GM23338 (cell line): ENCODE measurements around the gene APOC1. TPM values are rescaled to one million over a fixed set of nuclear protein-coding genes. Genes with fewer than 3 reads are reported as not detected.

Experiments
- ATAC-seq: fragments of 200-7000 bp; cut with Tn5 transposase; 3 replicates; pipeline ENCODE4 v1.9.1; 2020
- DNase-seq: peaks from one replicate; pipeline ENCODE4 v3.0.0-alpha.2; 2015; ENCODE audit warnings: low spot score
- H2AFZ ChIP-seq: fragments of 200-600 bp; sonication (generic); 2 replicates; pipeline ENCODE4 v1.8.0; 2016; ENCODE audit warnings: antibody characterized with exemption, mild to moderate bottlenecking, moderate library complexity
- H3F3A ChIP-seq: fragments of 200-600 bp; sonication (generic); replicated peaks from 2 replicates; pipeline ENCODE4 v1.8.0; 2017; ENCODE audit warnings: antibody characterized with exemption, mixed run types, low read depth
- H3K27ac ChIP-seq: fragments of 200-600 bp; sonication (generic); 2 replicates; pipeline ENCODE4 v1.6.1; 2016; ENCODE audit warnings: low read depth
- H3K27me3 ChIP-seq: fragments of 200-600 bp; sonication (generic); 2 replicates; pipeline ENCODE4 v1.8.0; 2016; ENCODE audit warnings: mild to moderate bottlenecking, mixed run types, moderate library complexity; ENCODE audit not compliant: insufficient read depth
- H3K36me3 ChIP-seq: fragments of 200-600 bp; sonication (generic); 2 replicates; pipeline ENCODE4 v1.8.0; 2016; ENCODE audit warnings: mild to moderate bottlenecking; ENCODE audit not compliant: insufficient read depth
- H3K4me1 ChIP-seq: fragments of 200-600 bp; sonication (generic); 2 replicates; pipeline ENCODE4 v1.8.0; 2016; ENCODE audit warnings: mild to moderate bottlenecking, moderate library complexity; ENCODE audit not compliant: insufficient read depth
- H3K4me2 ChIP-seq: fragments of 200-600 bp; sonication (generic); 2 replicates; pipeline ENCODE4 v1.7.1; 2017; ENCODE audit warnings: mixed run types
- H3K4me3 ChIP-seq: fragments of 200-600 bp; sonication (generic); 2 replicates; pipeline ENCODE4 v1.6.1; 2016; ENCODE audit warnings: mixed run types
- H3K79me2 ChIP-seq: fragments of 200-600 bp; sonication (generic); replicated peaks from 2 replicates; pipeline ENCODE4 v1.8.0; 2017; ENCODE audit warnings: mild to moderate bottlenecking; ENCODE audit not compliant: insufficient read depth
- H3K9me2 ChIP-seq: fragments of 200-600 bp; sonication (generic); 2 replicates; pipeline ENCODE4 v1.8.0; 2017; ENCODE audit not compliant: insufficient read depth
- H4K20me1 ChIP-seq: fragments of 200-600 bp; sonication (generic); replicated peaks from 2 replicates; pipeline ENCODE4 v1.8.0; 2017; ENCODE audit warnings: mild to moderate bottlenecking; ENCODE audit not compliant: insufficient read depth
- H3K27ac Mint-ChIP-seq: 2 replicates; pipeline ENCODE4 v1.8.0; 2020; ENCODE audit warnings: inconsistent platforms, mild to moderate bottlenecking, moderate library complexity, mixed read lengths
- H3K27me3 Mint-ChIP-seq: 3 replicates; pipeline ENCODE4 v1.8.0; 2022; ENCODE audit warnings: low read depth, mild to moderate bottlenecking, moderate library complexity, mixed read lengths, inconsistent platforms; ENCODE audit not compliant: insufficient read depth, poor library complexity
- H3K36me3 Mint-ChIP-seq: 3 replicates; pipeline ENCODE4 v1.8.0; 2021; ENCODE audit warnings: low read depth, mild to moderate bottlenecking, inconsistent platforms, moderate library complexity, mixed read lengths
- H3K4me1 Mint-ChIP-seq: 3 replicates; pipeline ENCODE4 v1.8.0; 2020; ENCODE audit warnings: mild to moderate bottlenecking, inconsistent platforms, mixed read lengths
- H3K4me3 Mint-ChIP-seq: 3 replicates; pipeline ENCODE4 v1.8.0; 2021; ENCODE audit warnings: moderate library complexity, mild to moderate bottlenecking, inconsistent platforms, mixed read lengths
- H3K9me3 Mint-ChIP-seq: 3 replicates; pipeline ENCODE4 v1.8.0; 2020; ENCODE audit warnings: moderate library complexity, mild to moderate bottlenecking, inconsistent platforms, mixed read lengths
- CREB1 ChIP-seq: fragments of 250-450 bp; sonication (Bioruptor Pico); IDR thresholded peaks from 2 replicates; pipeline ENCODE4 v1.5.0; 2020; ENCODE audit warnings: low read depth, mild to moderate bottlenecking, moderate library complexity
- EZH2phosphoT487 ChIP-seq: fragments of 200-600 bp; sonication (generic); IDR thresholded peaks from one replicate; pipeline ENCODE4 v1.8.1; 2018; ENCODE audit warnings: antibody characterized with exemption; ENCODE audit not compliant: unreplicated experiment
- NANOG ChIP-seq: IDR thresholded peaks from 2 replicates; pipeline ENCODE4 v1.6.1; 2016; ENCODE audit warnings: antibody characterized with exemption, borderline replicate concordance
- POLR2AphosphoS5 ChIP-seq: IDR thresholded peaks from 2 replicates; pipeline ENCODE4 v1.6.1; 2016; ENCODE audit warnings: antibody characterized with exemption, low read depth
- STAT1 ChIP-seq: IDR thresholded peaks from one replicate; pipeline ENCODE4 v1.6.1; 2016; ENCODE audit warnings: antibody characterized with exemption; ENCODE audit not compliant: unreplicated experiment
- ZNF114 ChIP-seq: fragments of 250-450 bp; sonication (Bioruptor Pico); IDR thresholded peaks from 2 replicates; pipeline ENCODE4 v1.5.0; 2020; ENCODE audit warnings: mild to moderate bottlenecking, moderate library complexity
- ZNF331 ChIP-seq: fragments of 250-450 bp; sonication (Bioruptor Pico); IDR thresholded peaks from 2 replicates; pipeline ENCODE4 v1.5.0; 2020; ENCODE audit warnings: low read depth, mild to moderate bottlenecking, moderate library complexity
- polyA plus RNA-seq: library from polyadenylated mRNA; unstranded; fragments of >200 nt; fragmentation: Nextera tagmentation; extraction: Ambion mirVana; gene quantifications from 2 replicates; pipeline ENCODE4 v1.2.1, GENCODE V29; 2016
- total RNA-seq: library from RNA; depleted of rRNA; stranded (reverse); fragments of >200 nt; shearing (Covaris generic); gene quantifications from 2 replicates; pipeline ENCODE4 v1.2.3, GENCODE V29; 2014; rRNA removed
- TF ChIP-seq, protein P1 (sequence below): IDR thresholded peaks from 2 replicates; pipeline ENCODE4 v1.6.1; 2016; ENCODE audit warnings: antibody characterized with exemption

Gene APOC1
- total and polyA plus RNA-seq, 2 experiments from 2014 or later: 26.8 to 221 TPM

DNA sequence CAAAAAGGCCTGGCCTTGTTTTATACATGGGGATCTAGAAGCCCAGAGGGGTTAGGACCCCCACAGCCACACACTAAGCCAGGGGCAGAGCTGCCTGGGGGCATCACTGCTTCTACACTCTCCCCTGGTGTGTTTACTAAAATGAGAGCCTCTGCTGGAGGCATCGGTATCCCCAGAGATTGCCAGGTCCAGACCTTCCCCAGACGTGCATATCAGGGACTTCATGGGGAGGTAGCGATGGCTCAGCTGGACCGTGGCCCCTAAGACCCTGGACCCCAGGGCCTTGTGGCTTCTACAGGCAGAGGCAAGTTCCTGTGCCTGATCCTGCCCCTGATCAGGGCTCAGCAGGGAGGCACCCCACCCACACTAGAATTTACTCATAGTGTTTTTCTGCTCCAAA is 54.3 kb downstream of the APOC1 start:
- H2AFZ ChIP-seq: no peak overlapping the region
- H3K36me3 ChIP-seq: 0 out of 2 replicates have a peak, but pooled peaks cover 5% of the 10 kb centered on the region
- H3K27ac Mint-ChIP-seq: no peak overlapping the region
- no peaks in the 10 kb centered on the region for H3K4me1 Mint-ChIP-seq
- 0 out of 2 replicates have a peak, but pooled peaks cover 4% of the 10 kb centered on the region for H3F3A ChIP-seq
- no peaks in the 10 kb centered on the region for H3K27me3 ChIP-seq
- H3K9me3 Mint-ChIP-seq: no peaks in the 10 kb centered on the region; the same call in 2 of the 3 replicates
- no peaks in the 10 kb centered on the region for H3K4me1 ChIP-seq
- H3K27me3 Mint-ChIP-seq: peaks cover 5% of the 10 kb centered on the region
- H3K9me2 ChIP-seq: no peaks in the 10 kb centered on the region
- H3K4me2 ChIP-seq: no peak overlapping the region
- no peak overlapping the region for H3K4me3 ChIP-seq
- no peak for ATAC-seq
- peaks cover 6% of the 10 kb centered on the region; the same call in 1 of the 2 replicates for H3K79me2 ChIP-seq
- no peak for TF ChIP-seq STAT1
- no peak for TF ChIP-seq ZNF331 (CRISPR knock-in tag)
- TF ChIP-seq, protein P1, sequence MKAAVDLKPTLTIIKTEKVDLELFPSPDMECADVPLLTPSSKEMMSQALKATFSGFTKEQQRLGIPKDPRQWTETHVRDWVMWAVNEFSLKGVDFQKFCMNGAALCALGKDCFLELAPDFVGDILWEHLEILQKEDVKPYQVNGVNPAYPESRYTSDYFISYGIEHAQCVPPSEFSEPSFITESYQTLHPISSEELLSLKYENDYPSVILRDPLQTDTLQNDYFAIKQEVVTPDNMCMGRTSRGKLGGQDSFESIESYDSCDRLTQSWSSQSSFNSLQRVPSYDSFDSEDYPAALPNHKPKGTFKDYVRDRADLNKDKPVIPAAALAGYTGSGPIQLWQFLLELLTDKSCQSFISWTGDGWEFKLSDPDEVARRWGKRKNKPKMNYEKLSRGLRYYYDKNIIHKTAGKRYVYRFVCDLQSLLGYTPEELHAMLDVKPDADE: no peak
- no peak for TF ChIP-seq CREB1
- TF ChIP-seq NANOG: no peak
- no peak for TF ChIP-seq POLR2AphosphoS5
- no peak for TF ChIP-seq EZH2phosphoT487
- TF ChIP-seq ZNF114 (CRISPR knock-in tag): no peak
- H3K4me3 Mint-ChIP-seq: no peak overlapping the region
- H3K36me3 Mint-ChIP-seq: peaks cover 22% of the 10 kb centered on the region; the same call in 2 of the 3 replicates
- H3K27ac ChIP-seq: no peak overlapping the region
- DNase-seq: no peak
- H4K20me1 ChIP-seq: peaks cover 12% of the 10 kb centered on the region

Other genes starting within 250 kb of the APOC1 start
- gene CEACAM19, start 243.1 kb upstream of the APOC1 start, total RNA-seq: 0.16 and 0.38 TPM in 2 replicates
- 0.56 and 0.76 TPM in 2 replicates for gene CEACAM19, start 243.1 kb upstream of the APOC1 start, polyA plus RNA-seq
- gene CEACAM16, start 215.5 kb upstream of the APOC1 start, total RNA-seq: not detected in 2 replicates
- not detected in 2 replicates for gene CEACAM16, start 215.5 kb upstream of the APOC1 start, polyA plus RNA-seq
- 0.62 and 1.4 TPM in 2 replicates for gene BCL3, start 165.9 kb upstream of the APOC1 start, total RNA-seq
- gene BCL3, start 165.9 kb upstream of the APOC1 start, polyA plus RNA-seq: 3.3 and 4.1 TPM in 2 replicates
- gene CBLC, start 136.7 kb upstream of the APOC1 start, total RNA-seq: 27.1 and 29.3 TPM in 2 replicates
- 13.8 and 14.5 TPM in 2 replicates for gene CBLC, start 136.7 kb upstream of the APOC1 start, polyA plus RNA-seq
- 80.5 and 100 TPM in 2 replicates for gene BCAM, start 105.5 kb upstream of the APOC1 start, total RNA-seq
- 33.3 and 36.9 TPM in 2 replicates for gene BCAM, start 105.5 kb upstream of the APOC1 start, polyA plus RNA-seq
- gene NECTIN2, start 68.3 kb upstream of the APOC1 start, total RNA-seq: 230 and 235 TPM in 2 replicates
- 109 and 113 TPM in 2 replicates for gene NECTIN2, start 68.3 kb upstream of the APOC1 start, polyA plus RNA-seq
- 233 and 273 TPM in 2 replicates for gene TOMM40, start 23.4 kb upstream of the APOC1 start, total RNA-seq
- 135 and 142 TPM in 2 replicates for gene TOMM40, start 23.4 kb upstream of the APOC1 start, polyA plus RNA-seq
- gene APOE, start 8.8 kb upstream of the APOC1 start, total RNA-seq: 1,391 and 1,438 TPM in 2 replicates
- 1,133 and 1,232 TPM in 2 replicates for gene APOE, start 8.8 kb upstream of the APOC1 start, polyA plus RNA-seq
- not detected in 2 replicates for gene APOC4, start 27.6 kb downstream of the APOC1 start, total RNA-seq
- not detected in 2 replicates for gene APOC4, start 27.6 kb downstream of the APOC1 start, polyA plus RNA-seq
- gene APOC2, start 31.4 kb downstream of the APOC1 start, total RNA-seq: not detected in 2 replicates
- gene APOC2, start 31.4 kb downstream of the APOC1 start, polyA plus RNA-seq: not detected in 2 replicates
- gene CLPTM1, start 40.8 kb downstream of the APOC1 start, total RNA-seq: 70.6 and 71.5 TPM in 2 replicates
- 36.7 and 41.6 TPM in 2 replicates for gene CLPTM1, start 40.8 kb downstream of the APOC1 start, polyA plus RNA-seq
- 11.1 and 13.1 TPM in 2 replicates for gene RELB, start 86.9 kb downstream of the APOC1 start, total RNA-seq
- 7.4 and 7.9 TPM in 2 replicates for gene RELB, start 86.9 kb downstream of the APOC1 start, polyA plus RNA-seq
- 78.7 and 92.3 TPM in 2 replicates for gene CLASRP, start 124.4 kb downstream of the APOC1 start, total RNA-seq
- 26.5 and 27.1 TPM in 2 replicates for gene CLASRP, start 124.4 kb downstream of the APOC1 start, polyA plus RNA-seq
- 10.3 and 13.4 TPM in 2 replicates for gene ZNF296, start 161.9 kb downstream of the APOC1 start, total RNA-seq
- 16.5 and 18.6 TPM in 2 replicates for gene ZNF296, start 161.9 kb downstream of the APOC1 start, polyA plus RNA-seq
- gene GEMIN7, start 164.7 kb downstream of the APOC1 start, total RNA-seq: 49.6 and 52.6 TPM in 2 replicates
- gene GEMIN7, start 164.7 kb downstream of the APOC1 start, polyA plus RNA-seq: 90.5 and 91.6 TPM in 2 replicates
- 33.3 and 47.2 TPM in 2 replicates for gene PPP1R37, start 178.6 kb downstream of the APOC1 start, total RNA-seq
- 6.9 and 7.8 TPM in 2 replicates for gene PPP1R37, start 178.6 kb downstream of the APOC1 start, polyA plus RNA-seq
- gene NKPD1, start 246.4 kb downstream of the APOC1 start, total RNA-seq: 1.3 and 2.2 TPM in 2 replicates
- gene NKPD1, start 246.4 kb downstream of the APOC1 start, polyA plus RNA-seq: 0.09 and 0.24 TPM in 2 replicates